Colonic mucosa (tissue), 4 donors: ENCODE measurements around the gene CNTNAP5. TPM values are rescaled to one million over a fixed set of nuclear protein-coding genes. Genes with fewer than 3 reads are reported as not detected.

Experiments
- DNase-seq: peaks from one replicate; pipeline ENCODE4 v3.0.0-alpha.2; 2020
- H3K27ac ChIP-seq: fragments of 200-600 bp; one replicate; pipeline ENCODE4 v1.8.0; 2021
- H3K27me3 ChIP-seq: fragments of 200-600 bp; one replicate; pipeline ENCODE4 v1.8.0; 2021
- H3K36me3 ChIP-seq: fragments of 200-600 bp; one replicate; pipeline ENCODE4 v1.8.0; 2021
- H3K4me1 ChIP-seq: fragments of 200-600 bp; one replicate; pipeline ENCODE4 v1.8.0; 2021; ENCODE audit warnings: mild to moderate bottlenecking
- H3K4me3 ChIP-seq: fragments of 200-600 bp; one replicate; pipeline ENCODE4 v1.8.0; 2021
- H3K9ac ChIP-seq, 2 donors: one replicate each; pipeline ENCODE4 v1.7.0; 2013; ENCODE audit warnings: control low read depth in 2 of 2, low read depth in 2 of 2, low read length in 2 of 2
- H3K9me3 ChIP-seq: fragments of 200-600 bp; one replicate; pipeline ENCODE4 v1.8.0; 2021
- intact Hi-C: fragments of 100-400 bp; cut with DNase I; formaldehyde crosslinking; loops from one replicate; pipeline ENCODE4 v1.14.1; 2022
- total RNA-seq, 2 donors: library from RNA; stranded (reverse); fragmentation: NEBNext Ultra II Directional in 1 of 2; extraction: Animal tissue kit (Norgen Biotek cat#: 25700) in 1 of 2; gene quantifications; one replicate each; pipeline ENCODE4 v1.2.1, GENCODE V29; 2021
- TF ChIP-seq, protein P1 (sequence below): fragments of 200-600 bp; IDR thresholded peaks from one replicate; pipeline ENCODE4 v1.8.0; 2022; ENCODE audit warnings: antibody characterized with exemption, mild to moderate bottlenecking
- donor health status: healthy.
- donor health status: DM: no; HTN: no; CAD: no.
- donor health status: DM: no; HTN: no; CAD: no.

CNTNAP5 gene
- total RNA-seq, 2 donors from 2014 or later, result 0.35 TPM; not detected in 1

DNA sequence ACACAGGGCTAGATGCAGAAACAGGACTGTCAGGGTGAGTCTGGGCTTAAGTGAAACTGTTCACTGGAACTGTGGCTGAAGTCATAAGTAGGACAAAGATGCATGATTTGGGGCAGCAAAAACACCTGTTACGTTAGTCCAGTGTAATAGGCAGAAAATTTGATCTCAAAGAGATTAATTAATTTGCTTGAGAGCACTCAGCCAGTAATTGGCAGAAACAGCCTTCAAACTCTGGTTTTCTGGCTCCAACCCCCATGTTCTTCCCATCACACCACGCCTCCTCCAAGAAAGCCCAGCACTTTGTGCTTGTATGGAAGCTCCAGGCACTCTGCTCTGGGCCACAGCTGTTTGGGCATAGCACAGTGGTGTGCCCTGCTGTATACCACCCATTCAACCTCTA is 54.0 kb downstream of the CNTNAP5 start:
- Histone ChIP-seq H3K9me3 (no peaks in the 10 kb centered on the region), H3K36me3 (no peaks in the 10 kb centered on the region), H3K27ac (no peak overlapping the region), H3K27me3 (no peaks in the 10 kb centered on the region), H3K9ac (no peak overlapping the region), H3K4me3 (no peak overlapping the region), H3K4me1 (no peaks in the 10 kb centered on the region)
- intact Hi-C loops, result no loop called here
- TF ChIP-seq, protein P1, sequence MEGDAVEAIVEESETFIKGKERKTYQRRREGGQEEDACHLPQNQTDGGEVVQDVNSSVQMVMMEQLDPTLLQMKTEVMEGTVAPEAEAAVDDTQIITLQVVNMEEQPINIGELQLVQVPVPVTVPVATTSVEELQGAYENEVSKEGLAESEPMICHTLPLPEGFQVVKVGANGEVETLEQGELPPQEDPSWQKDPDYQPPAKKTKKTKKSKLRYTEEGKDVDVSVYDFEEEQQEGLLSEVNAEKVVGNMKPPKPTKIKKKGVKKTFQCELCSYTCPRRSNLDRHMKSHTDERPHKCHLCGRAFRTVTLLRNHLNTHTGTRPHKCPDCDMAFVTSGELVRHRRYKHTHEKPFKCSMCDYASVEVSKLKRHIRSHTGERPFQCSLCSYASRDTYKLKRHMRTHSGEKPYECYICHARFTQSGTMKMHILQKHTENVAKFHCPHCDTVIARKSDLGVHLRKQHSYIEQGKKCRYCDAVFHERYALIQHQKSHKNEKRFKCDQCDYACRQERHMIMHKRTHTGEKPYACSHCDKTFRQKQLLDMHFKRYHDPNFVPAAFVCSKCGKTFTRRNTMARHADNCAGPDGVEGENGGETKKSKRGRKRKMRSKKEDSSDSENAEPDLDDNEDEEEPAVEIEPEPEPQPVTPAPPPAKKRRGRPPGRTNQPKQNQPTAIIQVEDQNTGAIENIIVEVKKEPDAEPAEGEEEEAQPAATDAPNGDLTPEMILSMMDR, result no peak
- no peak for DNase-seq

DNA sequence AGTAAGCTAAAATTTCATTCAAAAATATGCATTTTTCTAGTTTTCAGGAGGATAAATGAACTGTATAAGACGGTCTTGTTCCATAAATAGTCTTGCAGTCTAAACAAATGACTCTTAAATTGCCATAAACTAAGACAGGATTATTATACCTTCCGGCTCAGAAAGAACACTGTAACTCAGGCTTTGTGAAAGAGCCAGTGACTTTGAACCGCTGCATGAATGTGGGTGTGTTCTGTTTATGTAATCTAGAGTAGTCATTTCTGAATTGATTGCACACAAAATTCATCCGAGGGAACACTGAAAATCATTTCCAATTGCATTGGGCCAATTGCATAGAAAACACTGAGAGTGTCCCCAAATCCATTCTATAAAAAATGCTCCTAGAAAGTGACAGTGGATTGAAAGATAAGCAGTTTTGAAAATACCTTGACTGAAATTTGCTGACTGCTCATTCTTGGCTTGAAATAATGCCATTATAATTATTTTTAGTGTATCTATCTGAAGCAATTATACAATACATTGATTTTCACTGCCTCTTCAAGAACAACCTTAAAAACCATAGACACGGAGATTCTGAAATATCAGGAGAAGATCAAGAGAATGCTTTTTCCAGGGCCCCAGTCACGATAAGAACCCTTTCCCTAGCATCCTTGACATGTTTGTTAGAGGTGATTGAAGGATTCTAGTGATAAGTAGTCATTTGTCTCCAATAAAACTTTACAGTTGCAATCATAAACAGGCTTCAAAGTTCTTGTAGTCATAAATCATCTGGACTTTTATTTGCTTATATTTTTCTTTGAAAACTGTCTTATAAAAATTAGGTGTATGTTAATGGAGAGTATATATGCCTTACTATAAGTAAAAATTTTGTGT is 55.4 kb downstream of the CNTNAP5 start:
- no peak overlapping the region for H3K4me3 ChIP-seq
- no peaks in the 10 kb centered on the region for H3K9me3 ChIP-seq
- no peaks in the 10 kb centered on the region for H3K27me3 ChIP-seq
- intact Hi-C loops, result no loop called here
- no peak overlapping the region for H3K9ac ChIP-seq
- TF ChIP-seq, protein P1, result no peak
- no peak for DNase-seq
- H3K27ac ChIP-seq, result no peak overlapping the region
- no peaks in the 10 kb centered on the region for H3K36me3 ChIP-seq
- H3K4me1 ChIP-seq, result no peaks in the 10 kb centered on the region

DNA sequence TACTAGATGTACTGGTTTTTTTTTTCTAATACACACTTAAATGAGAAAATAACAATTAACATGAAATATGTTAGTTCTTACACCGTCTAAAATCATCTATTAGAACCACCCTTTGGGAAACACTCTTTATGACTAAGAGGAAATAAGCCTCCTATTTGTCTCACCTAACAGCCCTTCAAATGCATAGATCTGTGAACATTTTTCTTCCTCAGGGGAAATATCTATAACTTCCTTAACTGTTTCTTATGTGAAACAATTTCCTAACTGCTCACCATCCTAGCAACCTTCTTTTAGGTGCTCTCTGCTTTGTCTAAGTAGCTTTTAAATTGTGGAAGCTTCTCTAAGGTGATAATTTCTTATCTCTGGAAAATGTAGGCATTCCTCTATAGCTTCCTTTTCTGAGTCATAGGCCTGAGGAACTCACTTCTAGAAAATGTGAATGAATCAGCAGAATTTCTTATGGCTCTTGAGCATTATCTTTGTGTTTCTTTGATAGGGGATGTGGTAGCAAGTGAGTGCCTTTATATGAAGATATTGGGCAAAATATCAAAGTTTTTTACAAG is 56.1 kb downstream of the CNTNAP5 start:
- TF ChIP-seq, protein P1, result no peak
- no peak overlapping the region for H3K4me3 ChIP-seq
- intact Hi-C loops, result no loop called here
- no peak overlapping the region for H3K9ac ChIP-seq
- no peak overlapping the region for H3K27ac ChIP-seq
- DNase-seq, result no peak
- H3K9me3 ChIP-seq, result no peaks in the 10 kb centered on the region
- no peaks in the 10 kb centered on the region for H3K27me3 ChIP-seq
- no peaks in the 10 kb centered on the region for H3K36me3 ChIP-seq
- H3K4me1 ChIP-seq, result no peaks in the 10 kb centered on the region

DNA sequence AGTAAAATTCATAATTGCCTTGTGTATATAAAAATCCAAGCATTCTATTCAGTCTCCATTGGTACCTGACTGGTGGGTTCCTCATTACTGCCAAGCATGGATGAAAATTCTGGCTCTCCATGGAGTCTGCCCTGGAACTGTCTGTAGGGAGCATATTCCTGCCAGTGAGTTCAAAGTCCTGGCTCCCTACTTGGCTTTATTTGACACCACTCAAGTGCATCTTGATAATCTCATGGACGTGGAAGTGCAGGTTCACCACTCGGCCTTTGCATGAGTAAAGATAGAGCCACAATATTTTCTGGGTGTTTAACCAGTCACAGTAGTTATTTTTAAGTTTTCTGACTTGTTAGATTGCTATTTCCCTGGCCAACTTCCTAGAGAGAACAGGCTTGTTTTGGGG is 63.5 kb downstream of the CNTNAP5 start:
- H3K9ac ChIP-seq, result no peak overlapping the region
- DNase-seq, result no peak
- H3K9me3 ChIP-seq, result no peaks in the 10 kb centered on the region
- no peak overlapping the region for H3K27ac ChIP-seq
- TF ChIP-seq, protein P1, result no peak
- H3K36me3 ChIP-seq, result no peaks in the 10 kb centered on the region
- intact Hi-C loops, result no loop called here
- H3K4me3 ChIP-seq, result no peak overlapping the region
- no peaks in the 10 kb centered on the region for H3K27me3 ChIP-seq
- H3K4me1 ChIP-seq, result no peaks in the 10 kb centered on the region

DNA sequence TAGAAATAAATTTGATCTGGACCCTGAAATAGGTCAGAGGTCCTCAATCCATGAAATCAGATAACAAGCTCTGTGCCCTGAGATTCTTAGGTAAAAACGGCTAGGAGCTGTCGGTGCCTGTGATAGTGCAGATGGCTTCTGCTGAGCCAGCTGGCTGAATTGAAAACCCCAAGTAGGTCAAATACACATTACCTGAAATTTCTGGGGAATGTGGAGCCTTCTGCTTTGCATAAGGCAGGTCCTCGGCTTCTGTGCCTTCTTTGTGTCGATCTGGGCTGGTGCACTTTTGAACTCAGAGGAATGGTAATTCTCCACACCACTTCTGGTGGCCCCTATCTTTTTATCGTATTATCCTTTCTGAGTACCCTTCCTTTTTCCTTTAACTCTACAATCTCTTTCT is 66.6 kb downstream of the CNTNAP5 start:
- H3K27ac ChIP-seq, result no peak overlapping the region
- H3K4me1 ChIP-seq, result no peaks in the 10 kb centered on the region
- no peaks in the 10 kb centered on the region for H3K36me3 ChIP-seq
- TF ChIP-seq, protein P1, result no peak
- no peaks in the 10 kb centered on the region for H3K9me3 ChIP-seq
- no peak for DNase-seq
- no peak overlapping the region for H3K4me3 ChIP-seq
- intact Hi-C loops, result no loop called here
- no peaks in the 10 kb centered on the region for H3K27me3 ChIP-seq
- H3K9ac ChIP-seq, result no peak overlapping the region
